A673 (cell line): Measurements from ENCODE around the gene MROH2A.

Source experiments
- CTCF ChIP-seq: fragments of 300-800, 200-600 bp; sonication (generic); conservative IDR thresholded peaks from 2 replicates; pipeline ENCODE4 v1.5.1; 2017; ENCODE audit warnings: low read depth, mild to moderate bottlenecking, antibody characterized with exemption, low read length, moderate library complexity, mixed read lengths
- EZH2 ChIP-seq: fragments of 200-600 bp; sonication (generic); IDR thresholded peaks from 2 replicates; pipeline ENCODE4 v1.6.1; 2017; ENCODE audit warnings: borderline replicate concordance, low read depth, mild to moderate bottlenecking, mixed read lengths, antibody characterized with exemption, low read length; ENCODE audit not compliant: poor library complexity, severe bottlenecking

- TF ChIP-seq CTCF (no peak), EZH2 (no peak)
Measured at GRCh38 chr2:233841183-233841582, 63.1 kb downstream of the MROH2A start.
